GM10248 (cell line): ENCODE measurements around the gene EVL.

Experiments used
- CTCF ChIA-PET: fragments of 300-600 bp; sonication (Branson Sonifier 250); formaldehyde crosslinking; extraction: SDS; loops from one replicate; lab custom pipeline; 2021; ENCODE audit warnings: antibody characterized with exemption; lab: Yijun Ruan, JAX
- POLR2A ChIA-PET: fragments of 350-650 bp; sonication (Branson Sonifier 250); formaldehyde crosslinking; extraction: SDS; loops from one replicate; lab custom pipeline; 2020; ENCODE audit warnings: antibody characterized with exemption; lab: Yijun Ruan, JAX
- DNase-seq: peaks from one replicate; pipeline ENCODE4 v3.0.0; 2012; ENCODE audit errors: extremely low spot score
- TF ChIP-seq, protein P1 (sequence below): IDR thresholded peaks from 2 replicates; pipeline ENCODE4 v1.5.1; 2012; ENCODE audit warnings: mild to moderate bottlenecking, low read depth; ENCODE audit errors: extremely low read depth, missing control alignments, control extremely low read depth

The EVL gene

DNA sequence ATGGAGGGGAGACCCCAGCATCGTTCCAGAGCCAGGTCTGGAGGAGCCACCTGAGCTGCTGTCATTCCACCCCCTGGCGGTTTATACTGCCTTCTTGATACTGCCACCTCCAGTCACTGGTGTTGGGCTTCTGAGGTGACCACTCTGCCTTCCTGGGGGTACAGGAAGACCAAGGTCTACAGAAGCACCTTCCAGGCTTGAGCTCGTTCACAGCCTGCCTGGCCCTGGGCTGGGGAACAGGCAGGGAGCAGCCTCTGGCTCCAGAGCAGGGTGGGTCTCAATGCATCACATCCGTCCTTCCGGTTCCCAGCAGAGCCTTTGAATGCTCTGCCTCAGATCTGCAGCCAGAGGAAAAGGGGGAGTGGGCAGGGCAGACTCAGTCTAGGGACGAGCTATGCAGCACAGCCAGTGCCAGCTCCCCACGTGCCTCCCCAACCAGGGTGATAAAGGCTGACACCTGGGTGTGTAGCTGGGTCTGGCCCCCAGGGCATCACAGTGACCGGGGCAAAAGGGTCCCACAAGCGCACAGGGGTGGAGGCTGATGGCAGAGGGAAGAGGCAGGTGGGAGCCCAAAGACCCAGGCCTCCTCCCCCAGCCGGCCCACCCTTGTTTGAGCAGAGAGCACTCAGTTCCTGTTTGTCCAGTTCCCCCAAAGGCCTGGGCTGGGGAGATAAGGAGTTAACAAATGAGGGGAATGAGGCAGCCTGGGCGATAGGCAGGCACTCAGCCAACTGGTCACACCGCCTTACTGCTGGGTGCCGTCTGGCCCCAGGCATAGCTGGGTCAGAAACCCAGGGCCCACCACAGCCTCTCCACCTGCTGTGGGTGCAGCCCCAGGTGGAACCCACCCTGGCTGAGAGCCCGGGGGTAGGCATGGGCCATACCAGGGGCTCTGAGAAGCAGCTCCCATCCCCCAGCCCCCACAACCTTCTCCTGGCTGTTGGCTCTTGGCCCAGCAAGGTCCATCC, 77.1 kb downstream of the EVL start:
- TF ChIP-seq, protein P1, sequence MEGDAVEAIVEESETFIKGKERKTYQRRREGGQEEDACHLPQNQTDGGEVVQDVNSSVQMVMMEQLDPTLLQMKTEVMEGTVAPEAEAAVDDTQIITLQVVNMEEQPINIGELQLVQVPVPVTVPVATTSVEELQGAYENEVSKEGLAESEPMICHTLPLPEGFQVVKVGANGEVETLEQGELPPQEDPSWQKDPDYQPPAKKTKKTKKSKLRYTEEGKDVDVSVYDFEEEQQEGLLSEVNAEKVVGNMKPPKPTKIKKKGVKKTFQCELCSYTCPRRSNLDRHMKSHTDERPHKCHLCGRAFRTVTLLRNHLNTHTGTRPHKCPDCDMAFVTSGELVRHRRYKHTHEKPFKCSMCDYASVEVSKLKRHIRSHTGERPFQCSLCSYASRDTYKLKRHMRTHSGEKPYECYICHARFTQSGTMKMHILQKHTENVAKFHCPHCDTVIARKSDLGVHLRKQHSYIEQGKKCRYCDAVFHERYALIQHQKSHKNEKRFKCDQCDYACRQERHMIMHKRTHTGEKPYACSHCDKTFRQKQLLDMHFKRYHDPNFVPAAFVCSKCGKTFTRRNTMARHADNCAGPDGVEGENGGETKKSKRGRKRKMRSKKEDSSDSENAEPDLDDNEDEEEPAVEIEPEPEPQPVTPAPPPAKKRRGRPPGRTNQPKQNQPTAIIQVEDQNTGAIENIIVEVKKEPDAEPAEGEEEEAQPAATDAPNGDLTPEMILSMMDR = no peak
- ChIA-PET POLR2A (no interaction called here), CTCF (interaction anchor here (1.0 to 2.1 kb wide), 7 partner anchors 9 to 50 kb away, joined by 3 to 9 read pairs (median 4); no protein-coding TSS in a partner anchor)
- DNase-seq = no peak

DNA sequence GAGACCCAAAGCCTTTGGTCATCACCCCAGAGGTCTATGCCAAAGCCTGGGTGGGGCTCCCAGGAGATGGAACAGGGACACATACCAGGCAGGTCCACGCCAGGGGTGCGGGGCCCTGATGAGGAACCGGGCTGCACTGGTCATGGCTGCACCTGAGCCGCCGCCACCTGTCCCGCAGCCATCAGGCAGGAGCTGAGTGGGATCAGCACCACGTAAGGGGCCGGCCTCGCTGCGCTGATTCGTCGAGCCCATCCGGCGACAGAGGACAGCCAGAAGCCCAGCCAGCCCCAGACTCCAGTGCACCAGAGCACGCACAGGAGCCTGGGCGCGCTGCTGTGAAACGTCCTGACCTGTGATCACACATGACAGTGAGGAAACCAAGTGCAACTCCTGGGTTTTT, 78.3 kb downstream of the EVL start:
- no peak for DNase-seq
- TF ChIP-seq, protein P1 = no peak
- ChIA-PET CTCF (interaction anchor here (1.1 to 2.0 kb wide), 2 partner anchors 48 to 50 kb away, joined by 3 to 9 read pairs; no protein-coding TSS in a partner anchor), POLR2A (no interaction called here)

DNA sequence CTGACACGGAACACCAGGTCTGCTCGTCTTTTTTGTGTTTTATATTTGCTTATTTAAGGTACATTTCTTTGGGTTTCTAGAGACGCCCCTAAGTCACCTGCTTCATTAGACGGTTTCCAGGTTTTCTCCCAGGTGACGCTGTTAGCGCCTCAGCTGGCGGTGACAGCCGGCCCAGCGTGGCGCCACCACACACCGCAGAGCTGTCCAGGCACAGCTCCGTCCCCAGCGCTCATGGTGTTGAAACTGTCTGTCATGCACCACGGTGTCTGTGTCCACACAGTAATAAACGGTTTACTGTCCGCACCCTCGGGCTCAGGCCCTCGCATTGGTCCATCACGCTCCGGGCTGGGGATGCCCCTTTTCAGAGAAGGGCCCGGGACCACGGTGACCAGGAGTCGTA, 78.7 kb downstream of the EVL start:
- DNase-seq = no peak
- POLR2A ChIA-PET = no interaction called here
- CTCF ChIA-PET = interaction anchor here (1.1 kb wide), 1 partner anchor 50 kb away, joined by 3 read pairs; no protein-coding TSS in a partner anchor
- TF ChIP-seq, protein P1 = no peak

DNA sequence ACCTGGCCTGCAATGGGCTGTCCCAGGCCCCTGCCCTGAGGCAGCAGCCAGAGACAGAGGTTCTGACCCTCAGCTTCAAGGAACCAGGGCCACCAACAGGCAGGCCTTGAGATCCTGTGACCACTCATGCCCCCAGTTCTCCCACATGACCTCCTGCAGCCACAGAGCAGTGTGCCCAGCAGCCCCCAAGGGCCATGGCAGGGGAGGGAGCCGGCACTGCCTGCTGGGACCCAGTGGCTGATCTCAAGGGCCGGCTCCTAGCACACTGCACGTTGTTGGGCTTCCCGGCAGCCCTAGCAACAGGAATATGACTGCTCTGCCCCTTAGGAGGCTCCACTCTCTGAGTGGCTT, 79.4 kb downstream of the EVL start:
- no peak for DNase-seq
- CTCF ChIA-PET = interaction anchor here (1.1 kb wide), 1 partner anchor 49 kb away, joined by 3 read pairs; no protein-coding TSS in a partner anchor
- TF ChIP-seq, protein P1 = no peak
- POLR2A ChIA-PET = no interaction called here

DNA sequence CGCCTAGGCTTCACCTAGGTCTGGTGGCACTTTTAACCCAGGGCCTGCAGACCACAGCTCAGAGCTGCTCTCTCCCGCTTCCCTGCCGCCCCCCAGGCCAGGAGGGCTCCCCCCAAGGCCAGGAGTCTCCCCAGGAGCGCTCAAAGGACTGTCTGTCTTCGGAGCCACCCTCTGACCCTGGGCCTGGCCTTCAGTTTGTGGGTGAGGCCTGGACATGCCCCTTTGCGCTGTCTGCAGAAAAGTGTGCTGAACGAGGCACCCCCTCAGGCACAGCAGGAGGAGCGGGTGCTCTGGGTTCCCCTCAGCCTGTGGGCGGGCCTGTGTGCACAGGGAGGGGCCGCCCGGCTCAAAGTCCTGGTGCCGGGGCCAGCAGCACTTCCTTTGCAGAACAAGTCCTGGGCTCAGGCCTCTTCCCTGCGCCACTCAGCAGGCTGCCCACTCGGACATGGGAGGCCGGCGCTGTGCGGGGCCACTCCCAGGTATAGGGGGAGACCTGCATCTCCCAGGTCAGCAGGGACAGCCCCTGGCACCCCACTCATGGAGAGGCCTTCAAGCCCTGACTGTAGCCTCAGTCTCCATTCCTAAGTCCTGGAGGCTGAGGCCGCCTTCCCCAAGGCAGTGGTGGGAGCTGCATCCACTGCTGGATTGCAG, 79.9 kb downstream of the EVL start:
- ChIA-PET POLR2A (no interaction called here), CTCF (interaction anchor here (1.4 to 2.7 kb wide), 3 partner anchors 11 to 48 kb away, joined by 5 to 12 read pairs (median 8); no protein-coding TSS in a partner anchor)
- TF ChIP-seq, protein P1 = no peak
- DNase-seq = no peak
